SH-SY5Y (cell line): ENCODE results near the gene SLC1A3.

Source experiments
- GATA2 ChIP-seq: IDR thresholded peaks from 2 replicates; pipeline ENCODE4 v1.6.1; 2011; ENCODE audit warnings: mild to moderate bottlenecking, low read depth, low read length
- GATA3 ChIP-seq: IDR thresholded peaks from 2 replicates; pipeline ENCODE4 v1.6.1; 2011; ENCODE audit warnings: low read depth, mild to moderate bottlenecking, low read length, moderate library complexity

The SLC1A3 gene

GRCh38 chr5:36730537-36731216, 124.3 kb downstream of the SLC1A3 start:
- TF ChIP-seq GATA3 (no peak), GATA2 (no peak)

GRCh38 chr5:36733183-36733582, 126.8 kb downstream of the SLC1A3 start:
- TF ChIP-seq GATA2 (no peak), GATA3 (no peak)

GRCh38 chr5:36734422-36734821, 128.0 kb downstream of the SLC1A3 start:
- TF ChIP-seq GATA3: no peak
- TF ChIP-seq GATA2: no peak

GRCh38 chr5:36735891-36736290, 129.5 kb downstream of the SLC1A3 start:
- no peak for TF ChIP-seq GATA3
- TF ChIP-seq GATA2: no peak
